Measurements from ENCODE around the gene PHC2. TPM values are rescaled to one million over a fixed set of nuclear protein-coding genes. Genes with fewer than 3 reads are reported as not detected.
A peak's percentile ranks its signal among the peaks of the same experiment; 100 is the strongest.

Gene PHC2
- polyA plus RNA-seq, 1 donor from 2014 or later: 171 TPM

DNA sequence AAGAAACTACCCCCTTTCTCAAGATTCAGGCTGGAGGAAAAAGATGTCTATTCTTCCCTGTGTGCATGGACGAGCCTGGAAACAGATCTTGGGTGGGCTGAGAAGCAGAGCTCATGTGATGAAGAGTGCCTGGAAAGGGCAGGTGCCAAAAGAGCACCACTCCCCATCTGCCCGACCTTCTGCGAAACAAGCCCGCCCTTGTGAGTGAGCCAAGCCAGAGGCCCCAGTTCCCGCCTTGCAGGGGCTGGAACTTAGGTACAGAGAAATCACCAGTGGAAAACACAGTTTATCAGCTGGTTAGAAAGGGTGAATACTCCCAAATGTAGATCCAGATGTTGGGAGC, 83.3 kb downstream of the PHC2 start:
- peak overlapping the region; percentile 84 for H3K9ac ChIP-seq (ENCODE audit: low read length)
- peak overlapping the region; percentile 95 for H3K4me2 ChIP-seq (ENCODE audit: low read length)
- peaks cover 5% of the 10 kb centered on the region for H3K36me3 ChIP-seq (ENCODE audit: insufficient read depth, low read length)
- H3F3A ChIP-seq (ENCODE audit: insufficient read depth, low read length, poor library complexity, severe bottlenecking): no peaks in the 10 kb centered on the region
- no peaks in the 10 kb centered on the region for H3K9me2 ChIP-seq (ENCODE audit: insufficient read depth, low read length)
- H3K4me3 ChIP-seq (ENCODE audit: low read length): peak overlapping the region; percentile 86
- H3K9me3 ChIP-seq (ENCODE audit: low read length): no peaks in the 10 kb centered on the region
- H4K20me1 ChIP-seq (ENCODE audit: insufficient read depth): peaks cover 10% of the 10 kb centered on the region
- peak overlapping the region; percentile 85 for H3K27ac ChIP-seq (ENCODE audit: low read length)
- no peak overlapping the region for H2AFZ ChIP-seq (ENCODE audit: low read depth, low read length)
- TF ChIP-seq, protein P1, sequence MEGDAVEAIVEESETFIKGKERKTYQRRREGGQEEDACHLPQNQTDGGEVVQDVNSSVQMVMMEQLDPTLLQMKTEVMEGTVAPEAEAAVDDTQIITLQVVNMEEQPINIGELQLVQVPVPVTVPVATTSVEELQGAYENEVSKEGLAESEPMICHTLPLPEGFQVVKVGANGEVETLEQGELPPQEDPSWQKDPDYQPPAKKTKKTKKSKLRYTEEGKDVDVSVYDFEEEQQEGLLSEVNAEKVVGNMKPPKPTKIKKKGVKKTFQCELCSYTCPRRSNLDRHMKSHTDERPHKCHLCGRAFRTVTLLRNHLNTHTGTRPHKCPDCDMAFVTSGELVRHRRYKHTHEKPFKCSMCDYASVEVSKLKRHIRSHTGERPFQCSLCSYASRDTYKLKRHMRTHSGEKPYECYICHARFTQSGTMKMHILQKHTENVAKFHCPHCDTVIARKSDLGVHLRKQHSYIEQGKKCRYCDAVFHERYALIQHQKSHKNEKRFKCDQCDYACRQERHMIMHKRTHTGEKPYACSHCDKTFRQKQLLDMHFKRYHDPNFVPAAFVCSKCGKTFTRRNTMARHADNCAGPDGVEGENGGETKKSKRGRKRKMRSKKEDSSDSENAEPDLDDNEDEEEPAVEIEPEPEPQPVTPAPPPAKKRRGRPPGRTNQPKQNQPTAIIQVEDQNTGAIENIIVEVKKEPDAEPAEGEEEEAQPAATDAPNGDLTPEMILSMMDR (IDR thresholded peaks at IDR 0.05; ENCODE audit: poor library complexity, severe bottlenecking): no peak
- TF ChIP-seq TAF1 (IDR thresholded peaks at IDR 0.05; ENCODE audit: low read depth) (no peak), EP300 (conservative IDR thresholded peaks at IDR 0.05; ENCODE audit: poor library complexity, severe bottlenecking) (no peak), RAD21 (conservative IDR thresholded peaks at IDR 0.05) (no peak), MXI1 (conservative IDR thresholded peaks at IDR 0.05; ENCODE audit: poor library complexity, severe bottlenecking) (no peak), POLR2AphosphoS5 (IDR thresholded peaks at IDR 0.05) (no peak), SMC3 (conservative IDR thresholded peaks at IDR 0.05; ENCODE audit: poor library complexity) (no peak), EZH2 (IDR thresholded peaks at IDR 0.05; ENCODE audit: borderline replicate concordance, insufficient read depth, low read length, poor library complexity, severe bottlenecking) (no peak)
- TF ChIP-seq, protein P2, sequence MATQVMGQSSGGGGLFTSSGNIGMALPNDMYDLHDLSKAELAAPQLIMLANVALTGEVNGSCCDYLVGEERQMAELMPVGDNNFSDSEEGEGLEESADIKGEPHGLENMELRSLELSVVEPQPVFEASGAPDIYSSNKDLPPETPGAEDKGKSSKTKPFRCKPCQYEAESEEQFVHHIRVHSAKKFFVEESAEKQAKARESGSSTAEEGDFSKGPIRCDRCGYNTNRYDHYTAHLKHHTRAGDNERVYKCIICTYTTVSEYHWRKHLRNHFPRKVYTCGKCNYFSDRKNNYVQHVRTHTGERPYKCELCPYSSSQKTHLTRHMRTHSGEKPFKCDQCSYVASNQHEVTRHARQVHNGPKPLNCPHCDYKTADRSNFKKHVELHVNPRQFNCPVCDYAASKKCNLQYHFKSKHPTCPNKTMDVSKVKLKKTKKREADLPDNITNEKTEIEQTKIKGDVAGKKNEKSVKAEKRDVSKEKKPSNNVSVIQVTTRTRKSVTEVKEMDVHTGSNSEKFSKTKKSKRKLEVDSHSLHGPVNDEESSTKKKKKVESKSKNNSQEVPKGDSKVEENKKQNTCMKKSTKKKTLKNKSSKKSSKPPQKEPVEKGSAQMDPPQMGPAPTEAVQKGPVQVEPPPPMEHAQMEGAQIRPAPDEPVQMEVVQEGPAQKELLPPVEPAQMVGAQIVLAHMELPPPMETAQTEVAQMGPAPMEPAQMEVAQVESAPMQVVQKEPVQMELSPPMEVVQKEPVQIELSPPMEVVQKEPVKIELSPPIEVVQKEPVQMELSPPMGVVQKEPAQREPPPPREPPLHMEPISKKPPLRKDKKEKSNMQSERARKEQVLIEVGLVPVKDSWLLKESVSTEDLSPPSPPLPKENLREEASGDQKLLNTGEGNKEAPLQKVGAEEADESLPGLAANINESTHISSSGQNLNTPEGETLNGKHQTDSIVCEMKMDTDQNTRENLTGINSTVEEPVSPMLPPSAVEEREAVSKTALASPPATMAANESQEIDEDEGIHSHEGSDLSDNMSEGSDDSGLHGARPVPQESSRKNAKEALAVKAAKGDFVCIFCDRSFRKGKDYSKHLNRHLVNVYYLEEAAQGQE (IDR thresholded peaks at IDR 0.05; ENCODE audit: borderline replicate concordance): no peak
- no peaks in the 10 kb centered on the region for H3K27me3 ChIP-seq (ENCODE audit: insufficient read depth, low read depth, low read length)
- H3K79me2 ChIP-seq (replicated peaks; ENCODE audit: insufficient read depth, low read length): peaks cover 75% of the 10 kb centered on the region

DNA sequence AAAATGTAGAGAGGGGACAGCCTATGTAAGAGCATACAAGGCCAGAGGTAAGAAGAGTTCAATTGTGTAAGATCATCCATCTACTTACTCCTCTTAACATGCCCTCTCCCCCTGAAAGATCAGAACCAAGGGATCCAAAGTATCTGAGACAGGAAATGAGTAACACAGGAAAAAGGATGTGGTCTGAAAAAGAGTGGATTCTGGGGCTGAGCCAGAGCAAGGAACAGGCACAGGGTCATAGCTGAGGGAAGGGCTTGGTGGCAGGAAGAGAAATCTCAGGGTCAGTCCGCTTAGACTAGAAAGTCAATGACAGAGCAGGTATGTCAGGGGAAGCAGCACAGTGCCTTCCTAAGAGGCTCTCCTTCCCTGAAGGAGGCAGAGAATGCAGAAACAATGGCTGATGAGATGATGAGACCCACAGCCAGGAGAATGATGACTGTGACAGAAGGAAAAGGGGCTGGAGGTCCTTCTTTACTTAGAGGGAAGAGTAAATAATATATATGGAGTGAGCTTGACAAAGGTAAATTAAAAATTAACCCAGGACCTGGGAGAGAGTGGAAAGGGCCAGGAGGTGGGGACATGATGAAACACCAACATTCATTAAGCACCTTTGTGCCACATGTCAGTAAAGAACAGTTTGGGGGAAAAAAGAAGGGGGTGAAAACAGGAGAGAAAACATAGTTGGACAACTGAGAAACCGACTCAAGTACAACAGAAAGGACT, 83.8 kb downstream of the PHC2 start:
- H3K36me3 ChIP-seq (ENCODE audit: insufficient read depth, low read length): peaks cover 5% of the 10 kb centered on the region
- H3K27ac ChIP-seq (ENCODE audit: low read length): peak overlapping the region; percentile 85
- TF ChIP-seq, protein P2 (IDR thresholded peaks at IDR 0.05; ENCODE audit: borderline replicate concordance): no peak
- TF ChIP-seq RAD21 (conservative IDR thresholded peaks at IDR 0.05): no peak
- TF ChIP-seq, protein P1 (IDR thresholded peaks at IDR 0.05; ENCODE audit: poor library complexity, severe bottlenecking): no peak
- no peaks in the 10 kb centered on the region for H3F3A ChIP-seq (ENCODE audit: insufficient read depth, low read length, poor library complexity, severe bottlenecking)
- peaks cover 15% of the 10 kb centered on the region for H4K20me1 ChIP-seq (ENCODE audit: insufficient read depth)
- H3K79me2 ChIP-seq (replicated peaks; ENCODE audit: insufficient read depth, low read length): peaks cover 81% of the 10 kb centered on the region
- H3K9me3 ChIP-seq (ENCODE audit: low read length): no peaks in the 10 kb centered on the region
- no peak overlapping the region for H2AFZ ChIP-seq (ENCODE audit: low read depth, low read length)
- peak overlapping the region; percentile 84 for H3K9ac ChIP-seq (ENCODE audit: low read length)
- H3K4me3 ChIP-seq (ENCODE audit: low read length): peak overlapping the region; percentile 86
- H3K9me2 ChIP-seq (ENCODE audit: insufficient read depth, low read length): no peaks in the 10 kb centered on the region
- no peaks in the 10 kb centered on the region for H3K27me3 ChIP-seq (ENCODE audit: insufficient read depth, low read depth, low read length)
- H3K4me2 ChIP-seq (ENCODE audit: low read length): peak overlapping the region; percentile 95

Data from neural cell (in vitro differentiated cells).